AG09319 (cell line): Measurements from ENCODE around the gene DENND1C.

Experiments used
- DNase-seq: peaks from one replicate; pipeline ENCODE4 v3.0.0-alpha.2; 2010; ENCODE audit warnings: low read depth; ENCODE audit errors: extremely low read depth
- TF ChIP-seq, protein P1 (sequence below): IDR thresholded peaks from 2 replicates; pipeline ENCODE4 v1.5.1; 2011; ENCODE audit warnings: low read depth, mild to moderate bottlenecking, inconsistent platforms, low read length, moderate library complexity

Gene DENND1C

DNA sequence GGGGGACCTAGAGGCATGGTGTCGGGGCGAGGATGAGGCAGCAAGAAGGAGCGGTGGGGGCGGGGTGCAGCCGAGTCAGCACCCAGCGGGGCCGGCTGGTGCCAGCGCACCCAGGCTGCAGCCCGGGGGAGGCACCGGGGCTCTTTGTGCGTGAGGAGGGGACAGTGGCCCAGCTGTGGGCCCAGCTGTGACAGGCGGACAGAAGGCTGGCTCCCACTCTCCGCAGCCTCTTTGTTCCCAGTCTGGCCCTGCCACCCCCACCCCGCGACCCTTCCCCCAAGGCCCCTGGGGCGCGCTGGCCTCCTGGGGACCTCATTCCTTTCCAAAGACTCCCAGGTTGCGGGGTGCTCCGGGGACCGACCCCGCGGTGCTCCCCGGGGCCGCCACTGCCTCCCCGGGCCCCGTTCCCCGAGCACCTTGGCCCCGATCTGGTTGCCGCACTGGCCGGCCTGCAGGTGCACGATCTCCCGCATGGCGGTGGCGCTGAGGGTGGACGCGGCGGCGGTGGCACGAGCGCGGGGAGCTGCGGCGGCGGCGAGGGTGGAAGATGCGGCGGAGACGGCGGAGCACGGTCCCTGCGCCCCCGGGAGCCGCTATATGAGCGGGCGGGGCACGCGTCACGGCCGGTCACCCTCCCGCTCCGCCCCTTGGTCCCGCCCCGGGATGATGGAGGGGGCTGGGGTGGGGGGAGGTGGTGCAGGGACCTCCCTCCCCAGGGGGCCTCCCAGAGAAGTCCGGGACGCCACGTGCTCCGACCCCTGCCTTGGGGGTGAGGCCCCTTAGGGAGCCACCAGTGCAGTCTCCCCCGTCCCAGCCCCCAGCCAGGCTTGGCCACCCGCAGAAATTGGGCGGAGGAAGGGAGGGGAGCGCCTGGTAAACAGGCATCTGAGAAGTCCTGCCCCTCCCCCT is 20.4 kb upstream of the DENND1C start, which contains the start of gene TUBB4A:
Gene TUBB4A, minus strand, starts transcription at position 570 of the 909 bp plus-strand sequence. Its CDS starts 97 bp downstream, at position 473.
- TF ChIP-seq, protein P1, sequence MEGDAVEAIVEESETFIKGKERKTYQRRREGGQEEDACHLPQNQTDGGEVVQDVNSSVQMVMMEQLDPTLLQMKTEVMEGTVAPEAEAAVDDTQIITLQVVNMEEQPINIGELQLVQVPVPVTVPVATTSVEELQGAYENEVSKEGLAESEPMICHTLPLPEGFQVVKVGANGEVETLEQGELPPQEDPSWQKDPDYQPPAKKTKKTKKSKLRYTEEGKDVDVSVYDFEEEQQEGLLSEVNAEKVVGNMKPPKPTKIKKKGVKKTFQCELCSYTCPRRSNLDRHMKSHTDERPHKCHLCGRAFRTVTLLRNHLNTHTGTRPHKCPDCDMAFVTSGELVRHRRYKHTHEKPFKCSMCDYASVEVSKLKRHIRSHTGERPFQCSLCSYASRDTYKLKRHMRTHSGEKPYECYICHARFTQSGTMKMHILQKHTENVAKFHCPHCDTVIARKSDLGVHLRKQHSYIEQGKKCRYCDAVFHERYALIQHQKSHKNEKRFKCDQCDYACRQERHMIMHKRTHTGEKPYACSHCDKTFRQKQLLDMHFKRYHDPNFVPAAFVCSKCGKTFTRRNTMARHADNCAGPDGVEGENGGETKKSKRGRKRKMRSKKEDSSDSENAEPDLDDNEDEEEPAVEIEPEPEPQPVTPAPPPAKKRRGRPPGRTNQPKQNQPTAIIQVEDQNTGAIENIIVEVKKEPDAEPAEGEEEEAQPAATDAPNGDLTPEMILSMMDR = no peak
- DNase-seq = no peak

DNA sequence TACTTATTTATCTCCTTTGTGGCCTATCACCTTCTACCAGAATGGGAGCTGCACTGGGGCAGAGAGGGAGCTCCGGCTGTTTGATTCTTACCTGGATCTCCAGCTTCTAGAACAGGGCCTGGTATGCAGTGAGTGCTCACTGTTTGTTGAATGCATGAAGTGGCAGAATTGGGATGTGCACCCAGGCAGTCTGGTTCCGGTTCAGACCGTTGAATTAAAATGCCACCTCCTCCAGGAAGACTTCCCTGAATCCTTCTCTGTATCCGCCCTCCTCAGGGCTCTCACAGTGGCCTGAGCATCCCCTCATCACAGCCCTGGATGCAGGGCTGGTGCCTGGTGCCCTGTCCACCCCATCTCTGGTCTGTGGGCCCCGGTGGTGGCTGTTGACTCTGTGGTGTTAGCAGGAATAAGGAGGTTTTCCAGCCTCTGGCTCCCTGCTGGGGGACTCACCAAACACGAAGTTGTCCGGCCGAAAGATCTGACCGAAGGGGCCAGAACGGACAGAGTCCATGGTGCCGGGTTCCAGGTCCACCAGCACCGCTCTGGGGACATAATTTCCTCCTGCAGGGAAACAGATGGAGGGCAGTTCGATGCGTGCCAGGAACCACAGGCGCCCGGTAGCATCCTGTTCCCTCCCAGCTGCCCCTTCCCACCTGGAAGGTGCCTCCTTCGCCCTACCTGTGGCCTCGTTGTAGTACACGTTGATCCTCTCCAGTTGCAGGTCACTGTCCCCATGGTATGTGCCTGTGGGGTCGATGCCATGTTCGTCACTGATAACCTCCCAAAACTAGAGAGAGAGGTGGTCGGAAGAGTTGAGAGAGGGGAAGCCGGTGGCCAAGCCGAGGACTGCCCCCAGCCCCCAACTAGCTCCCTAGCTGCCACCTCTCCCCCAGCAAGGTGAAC is 19.5 kb upstream of the DENND1C start:
- DNase-seq = no peak
- TF ChIP-seq, protein P1 = no peak

DNA sequence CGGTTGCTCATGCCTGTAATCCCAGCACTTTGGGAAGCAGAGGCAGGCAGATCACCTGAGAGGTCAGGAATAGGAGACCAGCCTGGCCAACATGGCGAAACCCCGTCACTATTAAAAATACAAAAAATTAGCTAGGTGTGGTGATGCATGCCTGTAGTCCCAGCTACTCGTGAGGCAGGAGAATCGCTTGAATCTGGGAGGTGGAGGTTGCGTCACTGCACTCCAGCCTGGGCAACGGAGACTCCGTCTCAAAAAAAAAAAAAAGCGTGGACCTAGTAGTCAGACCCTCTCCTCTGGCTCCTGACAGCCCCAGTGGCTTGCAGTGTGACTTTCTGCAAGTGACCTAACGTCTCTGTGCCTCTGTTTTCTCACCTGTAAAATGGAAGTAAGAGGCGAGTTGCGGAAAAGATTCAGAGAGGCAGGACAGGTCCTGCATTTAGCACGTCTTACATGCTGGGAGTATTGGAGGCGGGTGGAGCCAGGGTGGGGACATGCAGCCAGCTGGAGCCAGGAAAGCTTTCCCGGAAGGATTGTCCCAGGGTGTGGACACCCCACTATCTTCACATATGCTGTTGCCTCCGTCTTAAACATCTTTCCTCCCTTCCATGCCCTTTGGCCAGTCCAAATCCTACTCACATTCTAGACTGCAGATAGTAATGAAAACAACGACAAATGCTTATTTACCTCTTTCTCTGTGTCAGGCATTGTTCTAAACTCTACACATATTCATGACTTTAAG is 17.6 kb upstream of the DENND1C start:
- TF ChIP-seq, protein P1 = no peak
- no peak for DNase-seq

DNA sequence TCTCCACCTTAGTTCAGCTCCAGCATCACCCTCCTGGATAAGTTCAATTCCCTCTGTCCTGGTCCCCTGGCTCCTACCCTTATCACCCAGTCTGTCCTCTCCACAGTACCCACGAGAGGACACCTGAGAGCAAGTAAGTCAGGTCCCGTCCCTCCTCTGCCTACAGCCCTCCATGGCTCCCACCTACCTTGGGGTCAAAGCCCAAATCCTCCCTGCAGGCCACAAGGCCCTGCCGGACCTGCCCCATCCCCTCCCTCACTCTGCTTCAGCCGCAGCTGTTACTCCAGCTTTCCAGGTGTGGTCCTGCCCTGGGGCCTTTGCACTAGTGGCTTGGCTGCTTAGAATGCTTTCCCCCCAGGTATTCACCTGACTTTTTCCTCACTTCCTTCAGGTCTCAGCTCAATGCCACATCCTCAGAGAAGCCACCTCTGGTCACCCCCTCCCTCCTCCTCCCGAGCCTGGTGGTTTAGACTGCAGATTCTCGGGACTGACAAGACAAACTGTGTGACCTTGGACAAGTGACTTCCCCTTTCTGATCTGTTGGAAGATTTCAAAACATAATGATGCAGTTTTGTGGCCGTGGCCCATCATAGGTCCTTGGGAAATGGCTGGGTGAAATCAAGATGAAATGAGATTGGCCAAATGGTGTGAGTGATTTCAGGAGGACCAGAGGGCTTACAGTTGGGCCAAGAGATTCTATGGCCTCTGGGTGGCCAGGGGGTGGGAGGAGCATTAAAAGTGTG is 16.9 kb upstream of the DENND1C start:
- TF ChIP-seq, protein P1 = no peak
- no peak for DNase-seq

DNA sequence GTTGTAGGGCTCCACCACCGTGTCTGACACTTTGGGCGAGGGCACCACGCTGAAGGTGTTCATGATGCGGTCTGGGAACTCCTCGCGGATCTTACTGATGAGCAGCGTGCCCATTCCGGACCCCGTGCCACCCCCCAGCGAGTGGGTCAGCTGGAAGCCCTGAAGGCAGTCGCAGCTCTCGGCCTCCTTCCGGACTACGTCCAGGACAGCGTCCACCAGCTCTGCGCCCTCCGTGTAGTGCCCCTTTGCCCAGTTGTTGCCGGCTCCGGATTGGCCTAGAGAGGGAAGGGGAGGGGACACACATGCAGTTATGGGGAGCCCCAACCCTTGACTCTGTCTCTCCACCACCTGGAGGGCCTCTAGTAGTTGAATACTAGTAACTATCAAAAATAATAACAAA is 14.4 kb upstream of the DENND1C start:
- TF ChIP-seq, protein P1 = no peak
- no peak for DNase-seq

DNA sequence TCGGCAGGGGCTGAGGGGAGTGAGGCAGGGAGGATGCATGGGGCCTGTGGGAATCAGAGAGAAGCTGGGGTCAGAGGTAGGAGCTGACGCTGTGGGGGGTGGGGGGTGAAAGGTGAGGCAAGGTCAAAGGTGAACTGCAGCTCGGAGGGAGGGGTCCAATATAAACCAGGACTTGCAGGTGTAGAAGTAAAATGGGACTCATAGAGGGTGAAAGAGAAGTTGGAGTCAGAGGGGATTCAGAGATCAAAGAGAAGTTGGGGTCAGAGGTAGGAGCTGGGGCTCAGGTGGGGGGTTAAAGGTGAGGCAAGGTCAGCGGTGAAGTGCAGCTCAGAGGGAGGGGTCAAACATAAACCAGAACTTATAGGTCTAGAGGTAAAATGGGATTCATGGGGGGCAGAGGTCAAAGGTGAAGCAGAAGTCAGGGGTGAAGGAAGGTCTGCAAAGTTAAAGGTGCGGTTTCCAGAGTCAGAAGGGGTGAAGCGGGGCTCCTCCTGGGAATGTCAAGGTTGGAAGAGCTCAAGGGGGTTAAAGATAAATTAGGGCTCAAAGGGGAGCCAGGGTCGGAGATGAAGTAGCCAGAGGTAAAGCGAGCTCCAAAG is 12.9 kb upstream of the DENND1C start:
- TF ChIP-seq, protein P1 = no peak
- DNase-seq = no peak
